NCI-H1092 (cell line): ENCODE results near the gene TRIP6.

Source experiments
- DNase-seq: peaks from one replicate; lab custom pipeline; 2025; lab: John Stamatoyannopoulos, UW

TRIP6 gene, protein sequence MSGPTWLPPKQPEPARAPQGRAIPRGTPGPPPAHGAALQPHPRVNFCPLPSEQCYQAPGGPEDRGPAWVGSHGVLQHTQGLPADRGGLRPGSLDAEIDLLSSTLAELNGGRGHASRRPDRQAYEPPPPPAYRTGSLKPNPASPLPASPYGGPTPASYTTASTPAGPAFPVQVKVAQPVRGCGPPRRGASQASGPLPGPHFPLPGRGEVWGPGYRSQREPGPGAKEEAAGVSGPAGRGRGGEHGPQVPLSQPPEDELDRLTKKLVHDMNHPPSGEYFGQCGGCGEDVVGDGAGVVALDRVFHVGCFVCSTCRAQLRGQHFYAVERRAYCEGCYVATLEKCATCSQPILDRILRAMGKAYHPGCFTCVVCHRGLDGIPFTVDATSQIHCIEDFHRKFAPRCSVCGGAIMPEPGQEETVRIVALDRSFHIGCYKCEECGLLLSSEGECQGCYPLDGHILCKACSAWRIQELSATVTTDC

DNA sequence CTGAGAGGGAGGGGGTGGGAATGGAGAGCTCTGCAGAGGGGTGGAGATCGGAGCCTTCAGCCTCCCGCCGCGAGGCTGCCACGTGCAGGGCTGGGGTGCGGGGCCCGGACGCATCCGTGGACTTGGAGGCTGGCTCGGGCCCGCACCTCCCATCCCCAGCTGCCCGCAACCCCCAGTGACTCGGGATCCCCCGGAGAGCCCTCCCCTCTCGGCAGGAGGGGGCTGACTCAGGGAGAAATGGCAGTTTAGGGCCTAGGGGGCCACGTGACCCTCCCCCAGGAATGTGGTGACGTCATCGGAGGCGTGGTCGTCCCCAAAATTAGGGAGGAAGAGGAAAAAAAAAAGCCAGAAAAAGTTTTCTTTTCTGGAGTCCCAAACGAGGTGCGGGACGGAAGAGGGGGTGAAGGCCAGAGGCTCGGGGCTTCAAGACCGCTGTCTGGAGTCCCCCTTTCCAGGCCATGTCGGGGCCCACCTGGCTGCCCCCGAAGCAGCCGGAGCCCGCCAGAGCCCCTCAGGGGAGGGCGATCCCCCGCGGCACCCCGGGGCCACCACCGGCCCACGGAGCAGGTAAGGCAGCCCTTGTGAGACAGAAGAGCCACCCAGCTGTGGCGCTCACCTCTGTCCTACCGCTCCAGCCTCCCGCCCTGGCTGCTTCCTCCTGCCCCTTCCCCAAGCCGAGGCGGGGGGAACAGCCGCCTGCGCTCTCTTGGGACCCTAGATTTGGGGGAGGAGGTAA is at the start of gene TRIP6:
TRIP6 (plus strand) TSS at position 348 of the 736 bp plus-strand sequence; CDS start at position 459, 111 bp downstream.
- DNase-seq = no peak

DNA sequence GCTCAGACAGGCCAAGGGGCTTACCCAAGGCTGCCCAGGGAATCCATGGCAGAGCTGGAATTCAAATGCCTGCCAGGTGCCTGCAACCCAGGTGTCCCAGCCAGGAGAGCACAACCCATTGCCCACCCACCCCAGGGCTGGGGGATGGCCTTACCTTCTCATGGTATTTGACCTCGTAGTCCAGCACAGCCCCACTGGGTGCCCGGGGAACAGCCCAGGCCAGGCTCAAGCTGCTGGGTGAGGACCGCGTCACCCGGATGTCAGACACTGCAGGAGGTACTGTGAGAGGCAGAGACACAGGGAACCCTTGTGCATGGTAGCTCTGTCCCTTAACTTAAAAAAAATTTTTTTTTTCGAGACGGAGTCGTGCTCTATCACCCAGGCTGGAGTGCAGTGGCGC is 48.8 kb upstream of the TRIP6 start:
- DNase-seq = no peak

DNA sequence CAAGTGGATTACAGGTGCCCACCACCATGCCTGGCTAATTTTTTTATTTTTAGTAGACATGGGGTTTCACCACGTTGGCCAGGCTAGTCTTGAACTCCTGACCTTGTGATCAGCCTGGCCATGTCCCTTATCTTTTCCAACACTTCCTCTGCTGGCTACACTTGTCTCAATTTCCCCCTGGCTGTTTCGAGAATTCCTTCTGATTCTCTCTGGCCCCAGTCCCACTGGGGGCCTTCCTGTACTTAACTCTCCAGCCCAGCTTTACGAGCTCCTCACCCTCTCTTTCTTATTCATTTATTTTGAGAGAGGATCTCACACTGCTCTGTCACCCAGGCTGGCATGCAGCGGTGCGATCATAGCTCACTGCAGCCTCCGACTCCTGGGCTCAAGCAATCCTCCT is 48.4 kb upstream of the TRIP6 start:
- DNase-seq = no peak

DNA sequence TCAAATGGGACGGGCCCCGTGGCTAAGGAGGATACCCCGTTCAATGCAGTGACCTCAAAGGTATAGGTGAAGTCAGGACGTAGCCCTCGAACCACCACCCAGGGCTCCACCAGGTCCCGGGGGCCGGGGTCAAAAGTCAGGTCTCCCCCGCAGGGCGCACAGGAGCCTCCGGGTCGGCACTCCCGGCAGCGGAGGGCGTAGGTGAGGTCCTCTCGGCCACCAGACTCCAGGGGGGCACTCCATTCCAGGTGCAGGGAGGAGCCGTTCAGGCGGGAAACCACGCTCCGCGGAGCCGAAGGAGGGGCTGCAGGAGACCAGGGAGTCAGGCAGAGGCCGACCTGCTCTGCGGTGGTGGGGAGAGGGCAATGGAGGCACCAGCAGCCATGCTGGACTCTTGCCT is 47.6 kb upstream of the TRIP6 start:
- DNase-seq = no peak

DNA sequence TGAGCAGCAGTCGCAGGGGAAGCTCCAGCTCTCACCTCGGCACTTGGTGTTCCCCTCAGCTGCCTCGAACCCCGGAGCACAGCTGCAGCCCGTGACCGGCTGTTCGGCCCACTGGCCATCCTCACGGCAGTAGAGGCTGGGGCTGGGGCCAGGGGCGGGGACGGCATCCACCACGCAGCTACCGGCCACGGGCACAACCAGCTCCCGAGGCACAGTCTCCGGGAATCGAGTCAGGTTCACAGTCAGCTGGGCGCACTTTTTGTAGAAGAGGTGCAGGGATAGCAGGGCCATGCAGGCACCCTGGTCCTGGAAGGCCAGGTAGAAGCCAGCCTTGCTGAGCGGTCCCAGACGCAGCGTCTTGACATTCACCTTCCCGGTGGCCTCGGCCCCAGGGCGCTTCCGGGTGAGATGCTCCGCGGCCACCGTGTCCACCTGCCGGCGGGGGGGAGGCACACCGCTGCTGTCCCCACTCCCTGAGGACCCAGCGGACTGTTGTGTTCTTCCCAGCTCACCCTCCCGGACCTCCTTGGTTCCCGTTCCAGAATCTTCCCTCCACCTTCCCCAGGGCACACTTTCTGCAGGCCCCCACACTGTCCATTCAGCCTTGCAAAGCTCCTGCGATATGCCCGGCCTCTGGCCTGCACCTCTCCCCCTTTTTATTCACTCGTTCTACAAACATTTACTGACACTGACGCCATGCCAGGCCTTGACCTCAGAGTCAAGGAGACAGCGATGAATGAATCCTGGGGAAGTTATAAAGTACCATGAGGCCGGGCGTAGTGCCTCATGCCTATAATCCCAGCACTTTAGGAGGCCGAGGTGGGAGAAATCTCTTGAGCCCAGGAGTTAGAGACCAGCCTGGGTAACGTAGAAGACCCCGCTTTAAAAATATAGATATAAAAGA is 44.7 kb upstream of the TRIP6 start:
- no peak for DNase-seq

DNA sequence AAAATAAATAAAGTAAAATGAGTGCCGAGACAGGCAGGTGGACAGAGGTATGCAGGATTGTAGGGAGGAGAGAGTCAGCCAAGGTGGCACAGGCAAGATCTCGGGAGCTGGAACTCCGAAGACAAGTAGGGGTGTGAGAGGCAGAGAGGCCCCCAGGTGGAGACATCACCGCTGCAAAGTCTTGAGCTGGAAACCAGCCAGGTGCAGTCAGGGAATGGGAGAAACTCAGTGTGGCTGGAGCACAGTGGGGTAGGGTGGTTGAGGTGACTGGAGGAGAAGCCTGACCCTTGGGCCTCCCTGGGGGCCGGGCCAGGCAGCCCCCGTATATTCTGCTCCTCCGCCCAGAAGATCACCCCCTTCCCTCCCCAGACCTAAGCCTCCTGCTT is 44.1 kb upstream of the TRIP6 start:
- DNase-seq = no peak

DNA sequence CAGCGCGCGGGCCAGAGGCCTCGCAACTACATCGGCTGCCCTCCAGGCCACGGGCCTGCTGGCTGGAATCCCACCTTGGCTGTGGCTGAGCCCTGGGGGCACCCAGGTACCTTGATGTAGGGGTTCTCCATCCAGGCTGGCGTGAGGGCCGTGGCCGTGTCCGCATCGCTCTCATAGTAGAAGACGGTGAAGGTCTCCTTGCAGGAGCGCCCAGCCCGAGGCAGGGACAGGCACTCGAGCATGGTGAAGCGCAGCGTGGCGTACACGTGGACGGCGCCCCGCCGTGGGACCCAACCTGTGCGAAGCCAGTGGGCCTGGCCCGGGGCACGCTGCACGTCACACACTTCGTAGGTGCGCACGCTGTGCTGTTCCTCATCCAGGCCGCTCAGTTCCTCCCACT is 43.7 kb upstream of the TRIP6 start:
- DNase-seq = no peak

DNA sequence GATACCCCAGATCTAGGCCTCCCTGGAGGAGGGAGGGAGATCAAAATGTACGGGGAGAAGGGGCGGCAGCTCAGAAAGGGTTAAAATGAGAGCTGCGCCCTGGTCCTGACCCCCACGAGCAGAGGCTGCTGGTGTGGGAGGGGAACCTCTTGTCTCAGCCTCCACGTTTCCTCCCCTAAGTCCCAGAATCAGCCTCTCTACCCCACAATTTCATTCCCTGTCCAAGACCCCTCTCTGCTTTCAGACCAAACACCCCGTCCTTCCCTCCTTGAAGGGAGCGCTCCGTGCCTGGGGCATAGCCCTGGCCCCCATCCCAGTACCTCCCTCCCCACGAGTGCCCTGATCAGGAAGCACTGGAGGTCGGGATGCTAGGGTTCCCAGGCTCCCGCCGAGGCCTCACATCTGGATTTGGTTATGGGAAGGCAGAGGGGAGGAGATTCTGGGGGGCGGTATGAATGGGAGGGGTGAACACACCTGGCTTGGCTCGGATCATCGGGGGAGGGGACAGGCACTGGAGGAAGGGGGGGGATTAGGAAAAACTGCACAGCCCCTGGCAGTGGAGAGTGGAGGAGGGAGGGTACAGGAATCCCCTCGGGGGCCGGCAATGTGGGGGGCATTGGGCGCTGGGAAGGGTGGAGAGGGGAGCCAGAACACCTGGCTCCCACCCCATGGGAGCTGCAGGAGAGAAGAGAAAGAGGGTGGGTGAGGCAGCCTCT is 42.5 kb upstream of the TRIP6 start:
- no peak for DNase-seq

DNA sequence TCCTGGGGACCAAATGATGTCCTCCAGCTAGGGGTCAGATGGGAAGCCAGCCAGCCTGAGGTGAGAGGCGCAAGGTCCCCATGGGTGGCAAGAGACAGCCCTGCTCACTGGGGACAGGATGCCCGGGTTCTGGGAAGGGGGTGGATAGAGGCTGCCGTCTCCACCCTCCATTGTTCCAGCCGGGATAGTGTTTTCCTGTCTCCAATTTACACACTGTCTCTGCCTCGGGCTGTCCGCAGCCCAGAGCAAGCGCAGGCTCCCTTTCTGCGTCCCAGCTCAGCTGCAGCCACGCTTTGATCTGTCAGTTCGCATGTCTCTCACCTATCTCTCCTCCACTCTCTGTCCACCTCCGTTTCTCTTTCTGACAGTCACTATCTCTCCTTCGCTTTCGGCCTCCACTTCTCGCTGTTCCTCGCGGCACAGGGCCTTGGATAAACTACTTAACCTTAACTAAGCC is 41.9 kb upstream of the TRIP6 start:
- no peak for DNase-seq

DNA sequence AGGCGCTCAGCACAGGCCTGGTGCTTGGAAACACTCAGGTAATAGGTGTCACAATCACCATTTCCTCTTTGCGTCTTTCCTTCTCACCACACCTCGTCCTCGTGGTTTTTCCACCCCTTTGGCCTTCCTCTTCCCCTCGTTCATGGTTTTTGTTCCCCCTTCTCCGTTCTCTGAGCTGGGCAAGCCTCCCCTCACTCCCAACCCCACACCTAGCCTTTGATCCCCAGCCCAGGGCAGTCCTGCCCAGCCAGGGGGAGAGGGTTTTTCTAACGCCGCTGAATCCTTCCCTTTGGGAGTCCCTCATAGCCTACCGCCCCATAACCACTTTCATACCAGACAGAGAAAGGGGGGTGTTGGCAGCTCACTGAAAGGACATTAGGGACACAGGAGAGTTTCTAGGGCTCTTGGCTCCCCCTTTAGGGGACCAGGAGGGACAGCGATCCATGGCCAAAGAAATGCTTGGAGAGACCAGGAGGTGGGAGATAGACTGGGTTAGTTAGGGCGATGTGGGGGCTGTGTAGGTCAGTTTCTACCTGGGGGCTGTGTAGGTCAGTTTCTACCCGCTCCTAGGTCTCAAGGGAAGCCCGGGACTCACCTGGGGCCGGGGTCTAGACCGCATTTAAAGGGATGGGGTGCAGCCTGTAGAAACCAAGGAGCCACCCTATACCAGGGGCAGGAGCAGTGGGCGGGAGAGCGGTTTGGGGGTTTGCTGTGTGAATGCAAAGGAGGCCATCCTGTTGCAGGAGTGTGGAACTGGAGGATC is 41.3 kb upstream of the TRIP6 start:
- no peak for DNase-seq

DNA sequence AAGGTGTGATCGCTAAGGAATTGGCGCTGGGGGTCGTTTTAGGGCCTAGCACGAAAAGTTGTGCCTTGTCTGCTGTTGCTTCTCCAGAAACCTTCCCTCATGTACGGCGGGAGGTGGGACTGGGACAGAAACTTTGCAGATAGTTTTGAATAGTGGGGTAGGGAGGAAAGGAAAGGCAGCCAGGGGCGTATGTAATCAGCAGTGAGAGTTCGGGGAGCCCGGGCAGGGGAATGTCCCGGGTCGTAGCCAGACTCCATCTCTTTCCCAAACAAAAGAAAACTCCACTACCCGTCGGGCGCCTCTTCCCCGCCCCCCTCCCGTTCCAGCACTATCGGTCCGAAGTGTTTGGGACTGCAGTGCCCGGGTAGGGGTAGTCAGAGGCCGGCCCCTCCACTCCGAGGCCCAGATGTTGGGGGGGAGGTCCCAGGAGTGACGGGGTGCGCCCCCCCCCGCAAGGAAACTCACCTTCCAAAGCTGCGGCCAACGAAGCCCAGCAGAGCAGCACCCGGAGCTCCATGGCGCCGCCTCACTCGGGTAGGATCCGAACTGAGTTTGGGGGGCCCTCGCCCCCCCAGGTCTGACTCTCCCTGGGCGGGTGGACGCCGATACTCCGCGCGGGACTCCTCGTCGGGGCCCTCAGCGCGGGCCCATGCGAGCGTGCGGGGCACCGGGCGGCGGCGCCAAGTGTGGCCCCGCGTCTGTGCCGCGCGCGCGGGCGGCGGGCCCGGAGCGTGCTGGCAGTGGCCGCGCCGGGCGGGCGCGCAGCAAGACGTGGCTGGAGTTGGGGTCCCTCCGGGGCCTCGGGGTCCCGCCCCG is 40.5 kb upstream of the TRIP6 start:
- DNase-seq = no peak

DNA sequence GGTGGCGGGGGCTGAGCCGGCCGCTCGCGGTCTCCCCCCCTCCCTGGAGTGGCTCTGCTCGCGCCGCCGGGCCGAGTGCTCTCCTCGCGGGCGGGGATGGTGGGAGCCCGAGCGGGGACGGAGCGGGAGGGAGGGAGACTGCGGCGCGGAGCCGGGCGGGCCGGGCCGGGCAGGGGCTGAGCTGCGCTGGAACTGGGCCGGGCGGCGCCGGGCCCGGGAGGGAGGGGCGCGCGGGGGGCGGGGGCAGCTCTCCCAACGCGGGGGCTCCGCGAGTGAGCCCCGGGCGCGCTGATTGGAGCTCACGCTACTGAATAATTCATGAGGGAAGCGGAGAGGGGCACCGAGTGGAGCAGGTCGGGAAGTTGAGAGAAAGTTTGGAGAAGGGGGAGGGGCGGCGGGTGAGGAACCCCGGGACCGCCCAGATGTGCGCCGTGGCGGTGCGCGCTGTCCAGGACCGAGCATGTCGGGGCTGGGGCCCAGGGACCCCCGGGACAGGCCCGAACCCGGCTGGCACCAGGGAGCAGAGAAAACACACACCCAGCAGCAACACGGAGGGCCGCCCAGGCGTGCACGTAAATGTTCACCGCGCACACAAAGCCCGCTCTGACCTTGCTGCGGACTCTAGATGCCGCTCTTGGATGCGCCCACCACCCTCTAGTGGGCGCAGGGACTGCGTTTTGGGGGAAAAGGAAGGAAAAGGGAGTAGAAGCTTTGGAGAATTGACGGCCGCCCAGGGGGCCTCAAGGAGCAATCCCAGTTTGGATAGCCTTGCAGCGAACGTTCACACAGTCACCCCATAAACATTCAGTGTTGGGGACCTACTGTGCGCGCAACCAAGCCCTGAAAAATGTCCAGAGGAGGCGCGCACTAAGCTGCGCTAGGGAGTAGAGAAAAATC is 39.6 kb upstream of the TRIP6 start, which contains the start of gene EPHB4:
EPHB4 (minus strand) TSS at position 194 of the 897 bp plus-strand sequence. CDS start 493 bp downstream, outside the sequence.
- no peak for DNase-seq

DNA sequence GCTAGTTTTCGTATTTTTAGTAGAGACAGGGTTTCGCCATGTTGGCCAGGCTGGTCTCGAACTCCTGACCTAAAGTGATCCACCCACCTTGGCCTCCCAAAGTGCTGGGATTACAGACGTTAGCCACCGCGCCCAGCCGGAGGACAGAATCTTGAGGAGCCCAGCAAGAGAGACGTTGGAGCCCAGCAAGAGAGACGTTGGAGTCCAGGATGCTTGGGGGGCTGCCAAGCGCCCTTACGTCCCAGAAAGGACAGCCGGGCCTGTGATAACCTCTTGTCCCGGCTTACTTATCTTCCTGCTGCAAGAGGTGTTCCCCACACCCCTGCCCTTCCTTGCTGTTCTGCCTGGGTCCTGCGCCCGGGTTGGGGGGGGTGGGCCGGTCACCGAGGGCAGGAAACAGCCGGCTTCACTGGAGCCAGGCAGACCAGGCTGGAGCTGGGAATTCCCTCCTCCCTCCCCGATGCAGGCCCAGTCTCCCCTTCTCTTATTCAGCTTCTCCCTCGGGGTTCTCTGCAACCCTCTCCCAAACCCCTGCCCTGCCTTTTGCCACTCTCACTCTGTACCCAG is 38.0 kb upstream of the TRIP6 start:
- no peak for DNase-seq

DNA sequence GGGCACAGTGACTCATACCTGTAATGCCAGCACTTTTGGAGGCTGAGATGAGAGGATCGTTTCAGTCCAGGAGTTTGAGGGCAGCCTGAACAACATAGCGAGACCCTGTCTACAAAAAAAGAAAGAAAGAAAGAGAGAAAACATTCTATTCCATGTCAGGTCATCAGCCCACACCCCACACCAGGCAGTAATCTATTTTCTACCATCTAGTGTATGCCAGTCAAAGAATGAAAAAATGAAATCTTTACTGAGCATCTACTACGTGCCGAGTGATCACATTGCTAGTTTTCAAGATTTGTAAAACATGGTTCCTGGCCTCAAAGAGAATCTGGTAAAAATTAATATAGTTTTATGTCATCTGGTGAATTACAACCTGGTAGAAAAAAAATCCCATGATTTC is 36.8 kb upstream of the TRIP6 start:
- no peak for DNase-seq

DNA sequence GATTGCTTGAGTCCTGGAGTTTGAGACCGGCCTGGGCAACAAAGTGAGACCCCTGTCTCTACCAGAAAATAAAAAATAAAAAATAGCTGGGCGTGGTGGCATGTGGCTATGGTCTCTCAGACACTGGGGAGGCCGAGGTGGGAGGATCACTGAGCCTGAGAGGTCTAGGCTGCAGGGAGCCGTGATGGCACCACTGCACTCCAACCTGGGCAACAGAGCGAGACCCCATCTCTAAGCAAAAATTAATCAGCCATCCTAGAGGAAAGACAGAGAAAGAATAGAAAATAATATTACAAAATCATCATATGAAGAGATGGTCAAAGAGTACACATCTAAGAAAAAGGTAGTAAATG is 34.9 kb upstream of the TRIP6 start:
- DNase-seq = no peak

DNA sequence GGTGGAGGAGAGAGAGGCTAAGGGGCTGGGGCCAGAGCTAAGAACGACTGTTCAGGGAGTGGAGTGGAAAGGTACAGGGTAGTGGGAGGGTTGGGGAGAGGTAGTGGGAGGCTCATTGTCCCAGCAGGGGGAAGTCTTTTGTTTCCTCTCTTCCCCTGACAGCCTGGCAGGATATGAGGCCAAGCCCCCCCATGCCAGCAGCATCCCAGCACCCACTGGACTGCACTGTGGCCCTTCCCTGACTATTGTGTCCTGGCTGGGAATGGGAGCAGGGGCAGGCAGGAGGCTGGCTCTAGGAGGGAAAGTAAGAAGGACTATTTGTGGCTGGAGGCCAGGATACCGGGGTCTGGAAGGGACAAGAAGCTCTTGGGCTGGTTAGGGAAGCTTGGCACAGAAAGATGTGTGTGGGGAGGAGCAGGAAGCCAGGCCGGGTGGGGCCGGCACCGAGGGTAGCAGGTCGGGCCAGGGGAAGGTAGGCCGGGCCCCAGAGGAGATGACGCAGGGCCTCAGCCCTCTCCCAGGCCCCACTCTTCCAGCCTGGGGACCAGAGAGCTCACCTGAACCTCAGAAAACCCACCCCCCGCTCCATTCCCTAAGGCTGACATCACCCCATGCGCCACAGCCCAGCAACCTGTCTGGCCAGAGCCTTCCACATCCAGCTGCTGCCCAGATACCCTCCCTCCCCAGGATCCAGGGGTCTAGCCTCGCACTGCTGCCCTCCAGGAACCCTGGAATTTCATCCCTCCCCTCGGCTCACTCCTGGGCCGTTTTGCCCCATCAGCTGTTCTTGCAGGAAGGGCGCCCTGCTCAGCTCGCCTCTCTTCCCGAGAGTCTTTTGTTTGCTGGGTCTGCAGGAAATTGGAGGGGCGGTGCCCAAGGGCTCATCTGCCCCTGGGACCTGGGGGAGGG is 31.0 kb upstream of the TRIP6 start:
- no peak for DNase-seq

DNA sequence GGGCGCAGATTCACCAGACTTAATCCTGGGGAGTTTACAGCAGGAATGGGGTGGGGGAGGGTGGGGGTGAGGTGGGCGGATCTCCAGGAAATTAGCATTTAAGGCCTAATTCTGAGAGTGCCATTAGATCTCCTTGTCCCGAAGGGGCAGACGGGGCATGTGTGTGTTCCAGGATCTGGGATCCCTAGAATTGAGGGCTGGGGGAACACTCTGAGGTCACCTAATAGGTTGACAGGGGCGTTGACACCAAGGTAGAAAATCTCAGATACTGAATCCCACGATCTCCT is 30.4 kb upstream of the TRIP6 start:
- DNase-seq = no peak
